Glomerular visceral epithelial cell (primary cell): Measurements from ENCODE around the gene ZBTB17.

ENCODE experiments used
- DNase-seq: peaks from one replicate; pipeline ENCODE4 v3.0.0-alpha.2; 2016; ENCODE audit errors: extremely low spot score

The ZBTB17 gene

DNA sequence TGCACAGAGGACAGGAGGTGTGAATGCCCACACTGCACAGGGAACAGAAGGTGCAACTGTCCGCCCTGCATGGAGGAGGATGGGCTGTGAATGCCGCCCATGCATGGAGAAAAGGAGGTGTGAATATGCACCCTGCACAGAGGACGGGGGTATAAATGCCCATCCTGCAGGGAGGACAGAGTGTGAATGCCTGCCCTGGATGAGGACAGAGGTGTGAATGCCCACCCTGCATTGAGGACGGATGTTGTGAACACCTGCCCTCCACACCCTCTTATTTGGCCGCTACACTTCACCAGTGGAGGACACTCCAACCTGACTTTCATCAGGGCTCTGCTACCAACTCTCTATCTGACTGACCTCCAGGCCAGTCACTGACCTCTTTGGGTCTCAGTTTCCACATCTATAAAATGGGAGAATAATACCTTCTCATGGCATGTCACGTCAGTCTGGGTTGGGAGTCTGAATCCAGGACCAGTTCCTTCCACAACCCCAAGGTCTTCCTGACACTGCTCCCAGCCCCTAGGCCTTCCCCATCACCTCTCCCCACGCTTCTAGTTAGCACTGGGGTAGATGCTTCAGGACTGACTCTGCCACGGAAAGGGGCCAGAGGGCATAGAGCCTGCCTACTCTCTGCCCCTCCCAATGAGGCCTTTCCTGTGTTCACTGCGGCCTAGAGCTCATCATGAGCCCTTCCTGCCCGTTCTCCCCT is 28.4 kb downstream of the ZBTB17 start:
- no peak for DNase-seq

- no peak for DNase-seq
Measured at GRCh38 chr1:15946571-15947381, 29.1 kb downstream of the ZBTB17 start.

DNA sequence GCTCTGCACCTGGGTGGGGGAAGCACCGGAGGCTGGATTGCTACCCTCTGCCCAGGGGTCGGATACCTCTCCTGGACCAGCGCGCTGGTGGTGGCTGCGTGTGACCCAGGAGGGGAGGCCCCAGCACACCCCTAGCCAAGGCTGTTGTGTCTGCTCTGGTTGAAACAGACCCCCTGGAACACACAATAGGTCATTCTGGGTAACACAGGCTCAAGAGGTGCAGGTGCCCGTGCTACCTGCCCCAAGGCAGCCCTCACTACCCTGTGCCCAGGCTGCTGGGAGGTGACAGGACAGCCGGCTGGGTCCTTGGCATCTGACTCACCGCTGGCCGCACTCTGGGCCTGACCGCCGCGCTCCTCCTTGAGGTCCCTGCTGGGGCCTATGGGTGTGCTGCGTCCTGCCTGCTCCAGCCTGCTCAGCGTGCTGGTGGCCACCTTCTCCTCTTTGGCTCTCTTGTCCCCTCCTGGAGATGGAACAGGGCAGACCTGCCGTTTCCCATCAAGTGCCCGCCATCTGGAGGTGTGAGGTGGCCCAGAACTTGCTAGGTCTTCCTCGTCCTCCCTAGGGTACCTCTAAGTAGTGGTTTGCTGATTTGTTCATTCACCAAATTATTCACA is 30.0 kb downstream of the ZBTB17 start:
- DNase-seq = no peak

- DNase-seq = no peak
Measured at GRCh38 chr1:15945011-15945831, 30.7 kb downstream of the ZBTB17 start.

DNA sequence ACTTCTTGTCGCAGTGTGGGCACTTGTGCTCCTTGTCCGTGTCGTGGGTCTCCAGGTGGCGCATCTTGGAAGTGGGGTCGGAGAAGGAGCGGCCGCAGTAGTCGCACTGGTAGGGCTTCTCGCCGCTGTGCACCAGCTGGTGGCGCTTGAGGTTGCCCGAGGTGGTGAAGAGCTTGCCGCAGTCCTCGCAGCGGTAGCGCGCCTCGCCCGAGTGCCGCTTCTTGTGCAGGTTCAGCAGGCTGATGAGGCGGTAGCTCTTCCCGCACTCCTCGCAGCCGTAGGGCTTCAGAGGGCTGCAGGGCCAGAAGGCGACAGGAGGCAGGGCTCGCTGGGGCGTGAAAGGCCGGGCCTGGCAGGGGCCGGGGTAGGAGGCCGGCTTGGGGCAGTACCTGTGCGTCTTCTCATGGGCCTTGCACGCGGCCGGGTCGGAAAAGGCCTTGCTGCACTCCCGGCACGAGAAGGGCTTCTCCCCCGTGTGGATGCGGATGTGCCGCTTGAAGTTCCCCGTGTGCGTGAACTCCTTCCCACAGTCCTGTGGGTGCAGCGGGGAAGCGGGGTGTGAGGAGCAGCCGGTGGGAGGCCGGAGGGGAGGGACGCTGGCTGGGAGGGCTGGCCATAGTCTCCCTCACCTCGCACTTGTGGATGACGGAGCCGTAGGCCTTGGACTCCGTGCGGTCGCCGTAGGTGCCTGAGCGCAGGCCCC is 31.4 kb downstream of the ZBTB17 start:
- DNase-seq = no peak

DNA sequence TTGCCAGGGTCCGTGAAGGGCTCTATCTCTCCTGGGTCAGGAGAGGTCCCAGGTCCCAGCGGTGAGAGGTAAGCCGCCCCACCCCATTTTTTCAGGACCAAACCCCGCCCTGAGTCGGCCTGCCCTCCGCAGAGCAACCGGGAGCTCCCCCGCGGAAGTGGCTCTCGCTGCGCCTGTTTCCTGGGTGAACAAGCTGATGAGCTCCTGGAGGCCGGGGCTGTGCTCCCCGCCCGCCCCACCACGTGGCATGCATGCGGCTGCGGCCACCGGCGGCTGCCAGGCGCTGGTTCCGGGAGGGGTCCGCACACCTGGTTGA is 32.0 kb downstream of the ZBTB17 start:
- DNase-seq = no peak

- no peak for DNase-seq
Measured at GRCh38 chr1:15943328-15943991, 32.4 kb downstream of the ZBTB17 start.

DNA sequence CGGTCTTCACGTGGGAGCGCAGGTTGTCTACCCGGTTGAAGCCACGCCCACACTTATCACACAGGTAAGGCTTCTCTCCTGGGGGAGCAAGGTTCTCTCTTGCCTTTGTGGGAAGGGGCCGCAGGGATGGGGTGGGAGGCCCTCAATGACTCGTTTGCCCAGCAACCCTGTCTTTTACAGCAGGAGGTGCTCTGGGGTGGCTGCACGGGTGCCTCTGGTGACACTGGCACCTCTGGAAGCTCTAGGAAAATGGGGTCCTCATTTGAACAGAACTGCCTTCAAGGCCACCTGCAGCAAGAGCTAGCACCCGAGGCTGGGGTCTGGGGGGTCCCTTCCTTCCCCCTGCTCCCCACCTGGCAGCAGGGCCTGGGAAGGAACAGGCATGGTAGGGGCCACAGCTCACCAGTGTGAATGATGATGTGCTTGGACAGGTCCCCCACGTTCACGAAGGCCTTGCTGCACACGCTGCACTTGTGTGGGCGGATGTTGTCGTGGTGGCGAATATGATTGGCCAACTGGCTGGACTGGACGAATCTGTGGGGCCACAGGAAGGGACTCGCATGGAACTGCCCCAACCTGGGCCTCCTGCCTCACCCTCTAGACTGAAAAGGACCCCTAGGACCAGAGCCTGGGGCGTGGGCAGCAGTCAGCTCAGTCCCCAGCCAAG is 33.1 kb downstream of the ZBTB17 start:
- DNase-seq = no peak

DNA sequence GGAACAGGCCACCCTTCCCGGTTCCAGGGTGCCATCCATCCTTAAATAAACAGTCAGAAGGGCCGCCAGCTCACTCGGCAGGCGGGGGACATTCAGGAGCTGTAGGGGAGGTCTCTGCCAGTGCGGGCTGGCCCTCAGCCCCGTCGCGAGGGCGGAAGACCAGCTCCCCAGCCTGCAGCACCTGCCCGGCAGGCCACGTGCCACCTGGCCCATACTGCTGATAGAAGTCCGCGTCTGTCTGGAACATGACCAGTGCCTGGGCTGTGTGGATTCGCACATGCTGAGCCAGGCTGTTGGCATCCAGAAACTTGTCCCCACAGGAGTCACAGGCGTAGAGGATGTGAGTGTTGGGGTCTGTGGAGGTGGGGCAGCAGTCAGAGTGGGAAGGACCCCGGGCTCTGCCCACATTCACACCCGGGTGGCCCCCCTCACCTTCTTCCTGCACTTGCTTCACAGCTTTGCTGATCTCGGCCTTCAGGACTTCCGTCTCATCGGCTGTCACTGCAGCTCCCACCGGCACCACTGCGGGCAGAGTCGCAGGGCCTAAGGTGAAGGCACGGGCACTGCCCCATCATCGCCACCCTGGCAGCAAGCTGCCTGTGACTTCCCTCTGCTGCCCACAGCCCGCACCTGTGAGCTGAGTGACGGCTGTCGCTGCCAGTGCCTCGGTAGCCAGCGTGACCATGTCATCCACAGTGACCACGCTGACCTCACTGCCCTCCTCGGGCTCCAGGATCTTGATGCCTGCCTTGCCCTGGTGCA is 33.8 kb downstream of the ZBTB17 start:
- DNase-seq = no peak

DNA sequence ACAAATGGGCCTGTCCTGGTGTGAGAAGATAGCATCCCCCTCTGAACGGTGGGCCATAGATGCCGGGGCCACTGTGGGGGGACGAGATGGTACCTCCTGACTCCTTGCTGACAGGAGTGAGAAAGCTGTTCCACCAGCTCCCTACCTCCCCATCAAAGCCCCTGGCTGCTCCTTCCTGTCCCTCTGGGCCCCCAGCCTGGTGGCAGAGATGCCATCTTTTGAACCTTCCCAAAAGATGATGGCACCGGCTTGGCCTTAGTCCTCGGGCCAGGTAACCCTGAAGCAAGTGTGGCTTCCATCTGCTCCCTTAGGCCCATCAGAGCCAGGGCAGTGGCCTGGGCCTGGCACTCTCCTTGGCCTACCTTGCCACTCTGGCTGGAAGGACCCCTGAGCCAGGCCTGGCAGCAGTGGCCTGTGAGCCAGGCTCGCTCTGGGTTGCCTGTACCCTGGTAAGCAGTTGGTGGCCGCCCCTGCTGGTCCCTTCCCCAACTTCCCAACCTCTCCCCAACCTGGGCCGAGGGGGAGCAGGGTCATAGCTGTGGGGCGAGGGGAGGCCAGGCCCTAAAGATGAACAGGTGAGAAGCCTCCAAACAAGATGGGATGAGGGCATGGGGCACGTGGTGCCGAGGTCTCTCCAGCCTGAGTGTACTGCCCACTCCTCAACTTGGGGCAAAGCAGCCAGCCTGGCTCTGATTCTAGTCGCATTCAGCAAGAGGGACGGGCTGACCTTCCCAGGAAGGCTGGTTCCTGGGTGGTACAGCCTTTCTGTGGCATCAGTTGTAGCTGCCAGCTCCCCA is 34.7 kb downstream of the ZBTB17 start:
- DNase-seq = no peak

DNA sequence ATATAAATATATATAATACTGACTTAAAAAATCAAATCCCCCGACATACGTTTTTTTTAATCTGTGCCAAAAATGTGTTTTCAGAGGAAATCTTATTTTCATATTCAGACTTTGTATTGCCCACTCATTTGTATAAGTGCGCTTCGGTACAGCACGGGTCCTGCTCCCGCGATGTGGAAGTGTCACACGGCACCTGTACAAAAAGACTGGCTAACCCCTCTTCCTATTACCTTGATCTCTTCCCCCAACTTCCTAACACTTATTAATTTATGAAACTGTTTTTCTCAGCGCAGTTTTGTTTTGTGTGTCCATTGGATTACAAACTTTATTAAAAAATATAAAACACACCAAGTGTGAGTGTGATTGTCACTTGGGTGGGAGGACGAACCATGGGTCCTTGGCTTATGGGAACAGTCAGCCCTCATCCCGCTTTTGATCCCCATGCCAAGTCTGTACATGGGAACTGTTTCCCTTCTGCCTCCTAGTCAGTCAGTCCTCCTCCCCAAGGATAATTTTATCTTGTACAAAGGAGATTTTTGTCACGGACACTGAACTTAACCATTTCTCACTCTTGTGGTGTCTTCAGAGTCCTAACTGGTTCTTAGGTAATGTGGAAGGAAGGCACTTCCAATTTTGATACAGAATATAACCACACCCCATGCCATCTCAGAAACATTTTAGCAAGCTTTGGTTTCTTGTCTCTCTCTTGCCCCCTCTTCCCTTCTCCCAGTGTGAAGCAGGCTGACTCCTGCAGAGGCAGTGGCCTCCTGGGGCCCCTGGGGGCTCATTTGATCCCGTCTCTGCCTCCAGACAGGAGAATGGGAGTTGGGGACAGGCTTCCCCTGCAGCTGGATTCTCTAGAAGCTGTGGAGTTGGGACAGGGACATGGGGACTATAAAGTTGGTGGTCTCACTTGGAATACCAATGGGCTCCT is 35.5 kb downstream of the ZBTB17 start:
- DNase-seq = no peak

DNA sequence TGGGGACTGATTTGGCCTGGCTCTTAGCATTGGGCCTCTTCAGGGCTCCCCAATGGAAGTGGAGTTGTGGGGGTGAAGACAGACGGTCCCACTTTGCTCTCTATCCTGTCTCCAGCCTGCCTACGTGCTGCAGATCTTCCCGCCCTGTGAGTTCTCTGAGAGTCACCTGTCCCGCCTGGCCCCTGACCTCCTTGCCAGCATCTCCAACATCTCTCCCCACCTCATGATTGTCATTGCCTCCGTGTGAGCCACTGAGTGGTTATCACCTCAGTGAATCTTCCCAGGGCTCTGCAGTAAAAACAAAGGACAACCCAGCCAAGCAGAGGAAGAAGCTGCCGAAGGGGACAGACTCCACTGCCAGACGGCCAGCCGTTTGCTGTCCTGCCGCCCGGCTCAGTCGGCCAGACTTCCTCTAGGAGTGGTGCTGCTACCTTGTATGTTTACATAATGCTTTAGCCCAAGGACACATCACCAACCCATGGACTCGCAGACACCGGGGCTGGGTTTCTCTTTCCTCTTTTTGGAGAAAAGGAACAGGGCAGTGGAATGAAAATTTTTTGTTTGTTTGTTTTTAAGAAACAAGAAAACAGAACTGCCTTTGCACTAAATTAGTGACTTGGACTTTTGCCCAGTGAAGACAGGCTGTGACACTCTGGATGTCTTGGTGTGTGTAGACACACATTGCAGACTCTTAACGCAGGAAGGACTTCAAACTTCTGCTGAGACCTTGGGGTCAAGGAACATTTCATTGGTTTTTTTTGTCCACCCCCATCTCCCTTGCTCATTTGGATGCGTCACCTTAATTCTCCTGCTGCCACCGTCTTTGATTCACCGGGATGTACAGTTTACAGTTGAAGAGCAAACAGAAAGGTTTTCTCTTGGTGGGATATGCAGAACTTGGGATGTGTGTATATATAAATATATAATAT is 36.5 kb downstream of the ZBTB17 start:
- DNase-seq = peak; percentile 37

GRCh38 chr1:15938628-15939161 is 37.2 kb downstream of the ZBTB17 start:
- no peak for DNase-seq

DNA sequence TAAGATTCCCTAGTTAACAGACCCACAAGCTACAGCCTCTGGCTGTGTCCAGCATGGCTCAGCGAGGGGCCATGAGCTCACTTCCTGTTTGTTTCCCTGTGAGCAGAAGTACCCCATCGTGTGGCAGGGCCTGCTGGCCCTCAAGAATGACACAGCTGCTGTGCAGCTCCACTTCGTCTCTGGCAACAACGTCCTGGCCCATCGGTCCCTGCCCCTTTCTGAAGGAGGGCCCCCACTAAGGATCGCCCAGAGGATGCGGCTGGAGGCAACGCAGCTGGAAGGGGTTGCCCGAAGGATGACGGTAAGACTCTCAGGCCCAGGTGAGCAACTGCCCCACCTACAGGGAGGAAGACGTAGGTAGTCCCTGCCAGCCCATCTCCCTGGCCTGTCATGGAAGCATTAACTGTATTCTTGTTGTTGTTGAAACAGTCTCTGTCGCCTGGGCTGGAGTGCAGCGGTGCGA is 38.2 kb downstream of the ZBTB17 start:
- no peak for DNase-seq

GRCh38 chr1:15937146-15937545 is 38.8 kb downstream of the ZBTB17 start:
- no peak for DNase-seq

DNA sequence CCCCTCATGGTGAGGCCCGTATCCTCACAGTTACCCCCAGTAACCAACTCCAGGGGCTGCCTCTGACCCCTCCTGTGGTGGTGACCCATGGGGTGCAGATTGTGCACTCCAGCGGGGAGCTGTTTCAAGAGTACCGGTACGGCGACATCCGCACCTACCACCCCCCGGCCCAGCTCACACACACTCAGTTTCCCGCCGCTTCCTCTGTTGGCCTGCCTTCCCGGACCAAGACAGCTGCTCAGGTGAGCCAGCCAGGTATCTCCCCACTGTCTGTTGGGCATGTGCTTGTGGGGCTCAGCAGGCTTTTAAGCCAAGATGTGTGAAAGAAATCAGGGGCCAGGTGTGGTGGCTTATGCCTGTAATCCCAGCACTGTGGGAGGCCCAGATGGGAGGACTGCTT is 39.9 kb downstream of the ZBTB17 start:
- no peak for DNase-seq
